Measurements from ENCODE around the gene LMNB1.

- TF ChIP-seq USF2 (IDR thresholded peaks at IDR 0.05; ENCODE audit: low read depth, low read length), result no peak
- no peak for TF ChIP-seq USF2 (CRISPR knock-in tag; IDR thresholded peaks at IDR 0.05; ENCODE audit: borderline replicate concordance)
- TF ChIP-seq ZFP36 (IDR thresholded peaks at IDR 0.05; ENCODE audit: borderline replicate concordance, low read depth, low read length, partially characterized antibody), result no peak
- no peak for TF ChIP-seq ZNF446 (CRISPR knock-in tag; IDR thresholded peaks at IDR 0.05)
Observed at GRCh38 chr5:126864042-126864688, 87.2 kb downstream of the LMNB1 start.
